Stimulated activated CD8-positive, alpha-beta memory T cell treated with anti-CD3 and anti-CD28 coated beads, Interleukin-7, amount 100 ng/mL, for 1 hour (primary cell): ENCODE data around the gene LRRC8A.

Experiments
- DNase-seq, 2 donors: peaks; one replicate each; pipeline ENCODE4 v3.0.0-alpha.2; 2020; ENCODE audit warnings: low read depth in 2 of 2

Gene LRRC8A

GRCh38 chr9:128901822-128902221, 19.9 kb downstream of the LRRC8A start:
- no peak for DNase-seq

- peak; percentile 57 to 71 for DNase-seq
Observed at GRCh38 chr9:128902351-128903078, 20.6 kb downstream of the LRRC8A start.

GRCh38 chr9:128903079-128903461, 21.1 kb downstream of the LRRC8A start:
- DNase-seq = no peak

- no peak for DNase-seq
Observed at GRCh38 chr9:128903871-128904620, 22.1 kb downstream of the LRRC8A start.

- no peak for DNase-seq
Observed at GRCh38 chr9:128905964-128906363, 24.0 kb downstream of the LRRC8A start.

GRCh38 chr9:128906741-128907140, 24.8 kb downstream of the LRRC8A start:
- DNase-seq = no peak

- no peak for DNase-seq
Observed at GRCh38 chr9:128908372-128908771, 26.4 kb downstream of the LRRC8A start.

- no peak for DNase-seq
Observed at GRCh38 chr9:128909859-128910258, 27.9 kb downstream of the LRRC8A start.

GRCh38 chr9:128910906-128911305, 29.0 kb downstream of the LRRC8A start:
- DNase-seq = no peak

GRCh38 chr9:128911529-128912035, 29.6 kb downstream of the LRRC8A start:
- no peak for DNase-seq

- no peak for DNase-seq
Observed at GRCh38 chr9:128912270-128912853, 30.4 kb downstream of the LRRC8A start.

- DNase-seq = no peak
Observed at GRCh38 chr9:128913048-128913900, 31.3 kb downstream of the LRRC8A start.

GRCh38 chr9:128913995-128914772, 32.3 kb downstream of the LRRC8A start:
- DNase-seq = no peak

- no peak for DNase-seq
Observed at GRCh38 chr9:128916204-128916603, 34.3 kb downstream of the LRRC8A start.

GRCh38 chr9:128916745-128917144, 34.8 kb downstream of the LRRC8A start:
- no peak for DNase-seq

- DNase-seq = no peak
Observed at GRCh38 chr9:128917151-128917849, 35.4 kb downstream of the LRRC8A start.

GRCh38 chr9:128918921-128919320, 37.0 kb downstream of the LRRC8A start:
- DNase-seq = no peak

- DNase-seq = no peak
Observed at GRCh38 chr9:128919402-128920089, 37.6 kb downstream of the LRRC8A start.

- DNase-seq = no peak
Observed at GRCh38 chr9:128920381-128921058, 38.6 kb downstream of the LRRC8A start, which contains the start of gene PHYHD1. Gene PHYHD1 (plus strand): TSS chr9:128920982. CDS start chr9:128922324, 1,342 bp downstream.
